Bronchial epithelial cell (primary cell): ENCODE measurements around the gene FDPS. TPM values are rescaled to one million over a fixed set of nuclear protein-coding genes. Genes with fewer than 3 reads are reported as not detected.

Experiments
- DNase-seq: peaks from one replicate; pipeline ENCODE4 v3.0.0-alpha.2; 2010; ENCODE audit warnings: low read depth
- FAIRE-seq: peaks from 2 replicates; lab custom pipeline; 2011; peaks lifted over from hg19 to GRCh38; lab: Jason Lieb, UNC
- H3K27me3 ChIP-seq: 2 replicates; pipeline ENCODE4 v1.5.1; 2011; ENCODE audit warnings: low read length; ENCODE audit not compliant: control insufficient read depth, insufficient read depth
- H3K36me3 ChIP-seq: 2 replicates; pipeline ENCODE4 v1.5.1; 2011; ENCODE audit warnings: low read length; ENCODE audit not compliant: control insufficient read depth, insufficient read depth
- H3K4me3 ChIP-seq: 2 replicates; pipeline ENCODE4 v1.5.1; 2011; ENCODE audit warnings: mild to moderate bottlenecking, low read depth, low read length, control low read depth
- CTCF ChIP-seq: IDR thresholded peaks from 2 replicates; pipeline ENCODE4 v1.5.1; 2011; ENCODE audit warnings: mild to moderate bottlenecking, moderate library complexity, low read length, control low read depth, inconsistent platforms; ENCODE audit not compliant: insufficient read depth, severe bottlenecking
- total RNA-seq: library from RNA; depleted of rRNA; stranded (reverse); fragments of >200 nt; gene quantifications from 2 replicates; pipeline ENCODE4 v1.2.1, GENCODE V29; 2014

FDPS gene
- total RNA-seq, 1 donor from 2014 or later = 167 TPM

- H3K27me3 ChIP-seq = no peaks in the 10 kb centered on the region
- FAIRE-seq (no peak), DNase-seq (peak; percentile 78)
- H3K4me3 ChIP-seq = peak within 1 kb of the TSS; percentile 74
- H3K36me3 ChIP-seq = peaks cover 16% of the 10 kb centered on the region
- TF ChIP-seq CTCF = no peak
Observed at GRCh38 chr1:155273343-155274245, 35.1 kb upstream of the FDPS start, which contains the start of gene CLK2. Gene CLK2, minus strand, starts transcription at chr1:155273504. Its CDS starts 2,527 bp downstream, at chr1:155270977.

- peak; percentile 91 for DNase-seq
Observed at GRCh38 chr1:155277070-155277901, 31.4 kb upstream of the FDPS start, which contains the start of gene HCN3. Gene HCN3, plus strand, starts transcription at chr1:155277463. Its CDS starts 128 bp downstream, at chr1:155277591.

GRCh38 chr1:155277902-155278688 lies 30.6 kb upstream of the FDPS start:
- DNase-seq (peak; percentile 32), FAIRE-seq (no peak)
- Histone ChIP-seq H3K36me3 (no peaks in the 10 kb centered on the region), H3K27me3 (no peaks in the 10 kb centered on the region), H3K4me3 (peak overlapping the region; percentile 63)
- TF ChIP-seq CTCF = peak; percentile 48

More at GRCh38 chr1:155277070-155277901, 31.4 kb upstream of the FDPS start, which contains the start of gene HCN3:
- TF ChIP-seq CTCF = peak; percentile 54
- H3K27me3 ChIP-seq = no peaks in the 10 kb centered on the region
- H3K36me3 ChIP-seq = no peaks in the 10 kb centered on the region
- peak within 1 kb of the TSS; percentile 63 for H3K4me3 ChIP-seq
- FAIRE-seq = no peak

- no peak for TF ChIP-seq CTCF
- no peak for DNase-seq
- no peak overlapping the region for H3K4me3 ChIP-seq
Observed at GRCh38 chr1:155278689-155279160, 29.9 kb upstream of the FDPS start.

GRCh38 chr1:155279268-155279667 lies 29.4 kb upstream of the FDPS start:
- Histone ChIP-seq H3K36me3 (no peaks in the 10 kb centered on the region), H3K4me3 (no peak overlapping the region), H3K27me3 (no peaks in the 10 kb centered on the region)
- FAIRE-seq (no peak), DNase-seq (no peak)
- no peak for TF ChIP-seq CTCF

More at GRCh38 chr1:155278689-155279160, 29.9 kb upstream of the FDPS start:
- Histone ChIP-seq H3K27me3 (no peaks in the 10 kb centered on the region), H3K36me3 (no peaks in the 10 kb centered on the region)
- no peak for FAIRE-seq
